ENCODE data around the gene CXXC4.

Gene CXXC4

GRCh38 chr4:104421566-104421965 is 73.1 kb downstream of the CXXC4 start:
- no peak overlapping the region for H3K27ac ChIP-seq
- TF ChIP-seq CTCF (conservative IDR thresholded peaks at IDR 0.05): no peak

- TF ChIP-seq CTCF (conservative IDR thresholded peaks at IDR 0.05): no peak
- peak overlapping the region; percentile 42; the same call in 1 of the 2 replicates for H3K27ac ChIP-seq
These were observed 73.9 kb downstream of the CXXC4 start for GRCh38 chr4:104420766-104421165.

Measured in VCaP (cell line).